HL-60 (cell line): Measurements from ENCODE around the gene PLXDC2.
A peak's percentile ranks its signal among the peaks of the same experiment; 100 is the strongest.

Experiments
- DNase-seq, 2 experiments: peaks; one replicate each; pipeline ENCODE4 v3.0.0-alpha.2; 2010 to 2020; ENCODE audit warnings: low read depth in 1 of 2, low spot score in 1 of 2
- H3K27ac ChIP-seq: fragments of 250-450 bp; sonication (Bioruptor Pico); replicated peaks from 2 replicates; pipeline ENCODE4 v1.5.1; 2020; ENCODE audit warnings: mild to moderate bottlenecking, moderate library complexity
- H3K27me3 ChIP-seq: fragments of 250-450 bp; sonication (Bioruptor Pico); 2 replicates; pipeline ENCODE4 v1.5.1; 2021; ENCODE audit warnings: mild to moderate bottlenecking, moderate library complexity; ENCODE audit not compliant: insufficient read depth, poor library complexity, severe bottlenecking
- H3K4me3 ChIP-seq: replicated peaks from 2 replicates; pipeline ENCODE4 v1.5.1; 2011; ENCODE audit warnings: mild to moderate bottlenecking, control low read depth, low read length; ENCODE audit not compliant: insufficient read depth
- GABPA ChIP-seq: IDR thresholded peaks from 2 replicates; pipeline ENCODE4 v1.6.1; 2012; ENCODE audit warnings: low read depth
- POLR2AphosphoS5 ChIP-seq: IDR thresholded peaks from 2 replicates; pipeline ENCODE4 v1.6.1; 2012; ENCODE audit warnings: low read depth
- SPI1 ChIP-seq: IDR thresholded peaks from 2 replicates; pipeline ENCODE4 v1.6.1; 2012; ENCODE audit warnings: low read depth, mild to moderate bottlenecking, borderline replicate concordance
- TF ChIP-seq, protein P1 (sequence below): IDR thresholded peaks from 2 replicates; pipeline ENCODE4 v1.6.1; 2012; ENCODE audit warnings: low read depth; ENCODE audit not compliant: insufficient replicate concordance
- TF ChIP-seq, protein P2 (sequence below): IDR thresholded peaks from one replicate; pipeline ENCODE4 v1.5.1; 2011; ENCODE audit warnings: low read length, control low read depth, inconsistent platforms; ENCODE audit not compliant: insufficient read depth

Gene PLXDC2

DNA sequence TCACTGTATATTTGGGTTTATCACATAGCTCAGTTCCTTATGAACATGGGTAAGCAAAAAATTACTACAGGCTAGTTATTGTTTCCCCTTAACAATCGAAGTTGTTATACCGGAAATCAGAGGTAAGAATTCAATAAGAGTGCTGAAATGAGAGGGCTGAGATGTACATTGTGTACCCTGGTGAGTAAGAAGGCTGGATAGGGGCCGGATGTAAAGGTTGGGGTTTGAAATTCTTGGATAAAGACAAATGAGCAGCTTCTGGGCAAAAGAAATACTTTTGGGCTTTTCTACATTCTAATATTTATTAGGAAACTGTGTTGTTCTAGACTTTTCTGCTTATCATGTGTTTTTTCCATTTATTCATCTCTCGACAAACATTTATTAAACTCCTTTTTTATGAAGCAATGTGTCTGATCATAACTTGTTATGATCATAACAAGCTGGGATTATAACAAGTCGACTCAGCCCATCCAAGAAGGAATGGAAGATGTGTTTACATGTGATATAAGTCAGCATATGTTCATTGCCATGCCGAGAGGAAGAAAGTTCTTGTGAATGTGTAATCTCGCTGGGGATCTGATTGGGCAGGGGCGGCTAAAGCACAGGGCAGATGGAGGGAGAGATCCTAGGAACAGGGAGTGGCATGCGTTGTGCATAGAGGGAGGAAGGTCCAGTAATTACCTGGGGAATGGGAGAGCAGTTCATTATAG is 155.3 kb downstream of the PLXDC2 start:
- Histone ChIP-seq H3K27me3 (no peaks in the 10 kb centered on the region), H3K4me3 (no peak overlapping the region), H3K27ac (no peak overlapping the region)
- DNase-seq, result no peak
- TF ChIP-seq GABPA (no peak), POLR2AphosphoS5 (no peak), SPI1 (no peak)
- TF ChIP-seq, protein P1, sequence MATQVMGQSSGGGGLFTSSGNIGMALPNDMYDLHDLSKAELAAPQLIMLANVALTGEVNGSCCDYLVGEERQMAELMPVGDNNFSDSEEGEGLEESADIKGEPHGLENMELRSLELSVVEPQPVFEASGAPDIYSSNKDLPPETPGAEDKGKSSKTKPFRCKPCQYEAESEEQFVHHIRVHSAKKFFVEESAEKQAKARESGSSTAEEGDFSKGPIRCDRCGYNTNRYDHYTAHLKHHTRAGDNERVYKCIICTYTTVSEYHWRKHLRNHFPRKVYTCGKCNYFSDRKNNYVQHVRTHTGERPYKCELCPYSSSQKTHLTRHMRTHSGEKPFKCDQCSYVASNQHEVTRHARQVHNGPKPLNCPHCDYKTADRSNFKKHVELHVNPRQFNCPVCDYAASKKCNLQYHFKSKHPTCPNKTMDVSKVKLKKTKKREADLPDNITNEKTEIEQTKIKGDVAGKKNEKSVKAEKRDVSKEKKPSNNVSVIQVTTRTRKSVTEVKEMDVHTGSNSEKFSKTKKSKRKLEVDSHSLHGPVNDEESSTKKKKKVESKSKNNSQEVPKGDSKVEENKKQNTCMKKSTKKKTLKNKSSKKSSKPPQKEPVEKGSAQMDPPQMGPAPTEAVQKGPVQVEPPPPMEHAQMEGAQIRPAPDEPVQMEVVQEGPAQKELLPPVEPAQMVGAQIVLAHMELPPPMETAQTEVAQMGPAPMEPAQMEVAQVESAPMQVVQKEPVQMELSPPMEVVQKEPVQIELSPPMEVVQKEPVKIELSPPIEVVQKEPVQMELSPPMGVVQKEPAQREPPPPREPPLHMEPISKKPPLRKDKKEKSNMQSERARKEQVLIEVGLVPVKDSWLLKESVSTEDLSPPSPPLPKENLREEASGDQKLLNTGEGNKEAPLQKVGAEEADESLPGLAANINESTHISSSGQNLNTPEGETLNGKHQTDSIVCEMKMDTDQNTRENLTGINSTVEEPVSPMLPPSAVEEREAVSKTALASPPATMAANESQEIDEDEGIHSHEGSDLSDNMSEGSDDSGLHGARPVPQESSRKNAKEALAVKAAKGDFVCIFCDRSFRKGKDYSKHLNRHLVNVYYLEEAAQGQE, result no peak
- TF ChIP-seq, protein P2, sequence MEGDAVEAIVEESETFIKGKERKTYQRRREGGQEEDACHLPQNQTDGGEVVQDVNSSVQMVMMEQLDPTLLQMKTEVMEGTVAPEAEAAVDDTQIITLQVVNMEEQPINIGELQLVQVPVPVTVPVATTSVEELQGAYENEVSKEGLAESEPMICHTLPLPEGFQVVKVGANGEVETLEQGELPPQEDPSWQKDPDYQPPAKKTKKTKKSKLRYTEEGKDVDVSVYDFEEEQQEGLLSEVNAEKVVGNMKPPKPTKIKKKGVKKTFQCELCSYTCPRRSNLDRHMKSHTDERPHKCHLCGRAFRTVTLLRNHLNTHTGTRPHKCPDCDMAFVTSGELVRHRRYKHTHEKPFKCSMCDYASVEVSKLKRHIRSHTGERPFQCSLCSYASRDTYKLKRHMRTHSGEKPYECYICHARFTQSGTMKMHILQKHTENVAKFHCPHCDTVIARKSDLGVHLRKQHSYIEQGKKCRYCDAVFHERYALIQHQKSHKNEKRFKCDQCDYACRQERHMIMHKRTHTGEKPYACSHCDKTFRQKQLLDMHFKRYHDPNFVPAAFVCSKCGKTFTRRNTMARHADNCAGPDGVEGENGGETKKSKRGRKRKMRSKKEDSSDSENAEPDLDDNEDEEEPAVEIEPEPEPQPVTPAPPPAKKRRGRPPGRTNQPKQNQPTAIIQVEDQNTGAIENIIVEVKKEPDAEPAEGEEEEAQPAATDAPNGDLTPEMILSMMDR, result no peak

DNA sequence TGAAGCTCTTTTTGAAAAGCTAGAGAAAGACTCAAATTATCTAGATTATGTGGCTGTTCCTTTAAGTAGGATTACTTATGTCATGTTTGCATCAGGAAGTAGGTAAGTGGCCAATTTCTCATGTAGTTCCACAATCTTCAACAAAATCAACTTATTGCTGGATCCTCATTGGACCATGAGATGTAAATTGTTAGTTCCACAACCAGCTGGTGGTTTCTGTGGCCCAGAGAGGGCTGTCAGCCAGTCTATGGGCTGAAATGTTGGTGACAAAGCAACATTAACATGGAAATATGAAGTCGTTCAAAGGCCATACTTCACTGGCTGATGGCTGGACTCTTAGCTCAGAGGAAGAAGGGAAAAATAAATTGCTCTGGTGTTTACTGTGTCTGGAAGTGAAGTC is 157.9 kb downstream of the PLXDC2 start:
- Histone ChIP-seq H3K4me3 (no peak overlapping the region), H3K27me3 (no peaks in the 10 kb centered on the region), H3K27ac (no peak overlapping the region)
- TF ChIP-seq SPI1, result no peak
- no peak for TF ChIP-seq GABPA
- no peak for TF ChIP-seq POLR2AphosphoS5
- TF ChIP-seq, protein P2, result no peak
- TF ChIP-seq, protein P1, result no peak
- peak in 1 of 2 experiments; percentile 0 for DNase-seq

DNA sequence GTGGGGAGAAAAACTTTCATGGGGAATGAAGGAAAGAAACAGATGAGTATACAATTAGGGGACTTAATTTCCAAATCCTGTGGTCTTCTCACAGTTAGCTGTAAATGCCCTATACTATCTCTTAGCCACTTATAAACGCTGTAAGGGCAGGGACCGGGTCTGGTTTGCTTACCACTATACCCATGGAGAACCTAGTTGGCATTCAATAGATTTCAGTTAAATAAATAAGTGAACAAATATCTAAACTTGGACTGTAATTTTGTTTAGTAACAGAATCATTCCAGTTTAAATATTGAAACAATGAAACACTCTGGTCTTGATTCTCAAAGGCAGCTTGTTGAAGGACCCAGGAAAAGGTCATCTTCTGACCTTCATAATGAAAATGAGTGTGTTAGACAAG is 158.3 kb downstream of the PLXDC2 start:
- Histone ChIP-seq H3K4me3 (no peak overlapping the region), H3K27ac (no peak overlapping the region), H3K27me3 (no peaks in the 10 kb centered on the region)
- TF ChIP-seq POLR2AphosphoS5 (no peak), GABPA (no peak), SPI1 (no peak)
- TF ChIP-seq, protein P1, result no peak
- TF ChIP-seq, protein P2, result no peak
- DNase-seq, result no peak
